NT2/D1 (cell line): ENCODE data around the gene ZNF516.

ENCODE experiments used
- DNase-seq: peaks from one replicate; pipeline ENCODE4 v3.0.0-alpha.2; 2011; ENCODE audit warnings: low read depth, low spot score
- H3K27me3 ChIP-seq: 2 replicates; pipeline ENCODE4 v1.6.0; 2011; ENCODE audit warnings: mild to moderate bottlenecking; ENCODE audit not compliant: insufficient read length, insufficient read depth
- H3K36me3 ChIP-seq: 2 replicates; pipeline ENCODE4 v1.6.1; 2011; ENCODE audit warnings: mild to moderate bottlenecking, low read length, mixed read lengths; ENCODE audit not compliant: insufficient read depth, insufficient read length
- H3K4me1 ChIP-seq: 2 replicates; pipeline ENCODE4 v1.5.1; 2011; ENCODE audit not compliant: insufficient read depth, insufficient read length
- H3K4me3 ChIP-seq: 2 replicates; pipeline ENCODE4 v1.5.1; 2011; ENCODE audit warnings: low read depth; ENCODE audit not compliant: insufficient read length
- H3K9ac ChIP-seq: 2 replicates; pipeline ENCODE4 v1.6.0; 2011; ENCODE audit warnings: low read depth; ENCODE audit not compliant: insufficient read length
- H3K9me3 ChIP-seq: 2 replicates; pipeline ENCODE4 v1.5.1; 2011; ENCODE audit warnings: mild to moderate bottlenecking, low read length; ENCODE audit not compliant: insufficient read depth
- SUZ12 ChIP-seq: IDR thresholded peaks from 2 replicates; pipeline ENCODE4 v1.6.1; 2011; ENCODE audit not compliant: insufficient read length, insufficient read depth; ENCODE audit errors: extremely low read depth
- YY1 ChIP-seq: IDR thresholded peaks from 2 replicates; pipeline ENCODE4 v1.6.1; 2011; ENCODE audit not compliant: insufficient read length, insufficient read depth
- ZNF274 ChIP-seq: IDR thresholded peaks from 2 replicates; pipeline ENCODE4 v1.6.1; 2011; ENCODE audit warnings: mild to moderate bottlenecking, low read depth, low read length

Gene ZNF516

DNA sequence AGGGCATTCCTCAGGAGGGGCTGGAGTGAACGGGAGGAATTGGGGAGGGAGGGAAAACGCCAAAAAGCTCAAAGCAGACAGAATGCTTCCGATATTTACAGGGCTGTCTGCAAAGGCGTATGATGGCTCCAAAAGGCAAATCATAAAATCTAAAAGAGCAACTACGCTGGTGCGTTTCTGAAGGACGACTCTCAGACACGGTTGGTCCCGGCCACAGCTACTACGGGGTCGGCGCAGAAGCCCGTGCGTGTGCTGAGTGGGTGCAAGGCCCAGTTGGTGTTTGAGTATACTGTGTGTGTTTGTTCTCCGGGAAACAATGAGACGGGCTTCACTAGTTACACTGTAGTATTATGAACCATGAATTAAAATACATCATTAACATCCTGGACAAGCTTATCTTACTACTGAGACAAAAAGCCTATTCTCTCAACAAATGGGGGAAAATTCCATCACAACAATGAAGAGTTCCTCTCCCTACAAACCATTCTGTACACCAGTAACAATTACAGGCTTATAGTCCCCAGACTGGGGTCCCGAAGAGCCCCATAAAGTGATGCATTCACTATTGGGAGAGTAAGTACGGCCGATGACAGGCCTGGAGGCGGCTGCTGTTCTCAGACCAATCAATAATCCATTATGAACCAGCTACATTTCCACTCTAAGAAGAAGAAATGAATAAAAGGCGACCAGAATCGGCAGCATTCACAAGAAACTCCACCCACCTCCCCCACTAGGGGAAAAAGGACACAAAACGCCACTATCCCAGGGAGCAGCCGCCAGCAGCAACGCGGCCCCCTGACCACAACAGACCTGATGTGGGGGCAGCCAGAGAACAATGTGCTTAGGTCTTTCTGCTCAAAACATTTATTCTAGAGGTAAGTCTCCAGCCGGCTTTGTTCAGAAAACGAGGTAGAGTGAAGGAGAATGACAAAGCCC lies 43.4 kb downstream of the ZNF516 start:
- H3K4me1 ChIP-seq: peaks cover 4% of the 10 kb centered on the region
- H3K4me3 ChIP-seq: peak overlapping the region; percentile 15
- TF ChIP-seq SUZ12 (no peak), ZNF274 (no peak), YY1 (no peak)
- DNase-seq: no peak
- peak overlapping the region; percentile 67 for H3K9ac ChIP-seq
- no peaks in the 10 kb centered on the region for H3K36me3 ChIP-seq
- H3K9me3 ChIP-seq: no peaks in the 10 kb centered on the region
- no peaks in the 10 kb centered on the region for H3K27me3 ChIP-seq

DNA sequence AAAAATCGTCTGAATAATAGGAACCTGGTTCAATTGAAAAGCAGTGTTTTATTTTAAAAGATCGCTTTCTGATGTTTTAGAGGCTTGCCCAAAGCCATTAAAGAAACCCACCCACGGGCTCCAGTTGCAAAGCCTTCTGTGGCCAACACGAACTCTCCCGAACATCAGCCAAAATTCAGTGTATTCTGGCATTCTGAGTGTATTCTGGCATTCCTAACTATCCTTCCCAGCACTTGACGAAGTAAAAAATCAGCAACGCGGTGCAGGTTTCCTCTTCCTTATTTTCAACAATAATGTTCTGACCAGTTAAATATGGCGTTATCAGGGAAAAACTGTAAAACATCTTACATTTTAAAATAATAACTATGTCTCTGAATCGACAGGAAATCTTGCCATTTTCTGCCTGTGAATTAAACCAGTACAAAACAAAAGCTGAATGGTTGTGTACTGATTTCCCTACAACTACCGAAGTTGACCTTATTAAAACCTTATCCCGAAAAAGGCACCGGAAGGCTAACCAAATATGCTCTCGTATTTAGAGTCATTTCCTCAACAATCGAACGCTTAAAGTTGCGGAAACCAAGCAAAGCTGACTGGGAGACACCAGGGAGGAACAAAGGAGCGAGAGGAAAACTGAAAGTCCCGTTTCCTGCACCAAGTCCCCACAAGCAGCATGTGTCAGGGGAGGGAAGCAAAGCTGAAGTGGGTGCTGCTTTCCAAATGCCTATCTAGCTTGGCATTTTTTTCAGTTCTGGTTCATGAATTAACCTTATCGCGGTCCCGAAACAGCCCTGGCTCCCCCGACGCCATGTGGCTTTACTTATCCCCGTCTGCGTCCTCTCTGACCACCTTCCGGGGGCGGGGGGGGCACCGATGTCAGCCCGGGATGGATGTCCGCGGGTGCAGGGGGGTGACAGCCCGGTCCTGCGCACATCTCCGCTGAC lies 44.3 kb downstream of the ZNF516 start:
- H3K4me3 ChIP-seq: peak overlapping the region; percentile 15
- no peaks in the 10 kb centered on the region for H3K9me3 ChIP-seq
- H3K9ac ChIP-seq: peak overlapping the region; percentile 67
- peaks cover 4% of the 10 kb centered on the region for H3K4me1 ChIP-seq
- H3K27me3 ChIP-seq: no peaks in the 10 kb centered on the region
- TF ChIP-seq YY1 (no peak), SUZ12 (no peak), ZNF274 (no peak)
- H3K36me3 ChIP-seq: no peaks in the 10 kb centered on the region
- DNase-seq: no peak

DNA sequence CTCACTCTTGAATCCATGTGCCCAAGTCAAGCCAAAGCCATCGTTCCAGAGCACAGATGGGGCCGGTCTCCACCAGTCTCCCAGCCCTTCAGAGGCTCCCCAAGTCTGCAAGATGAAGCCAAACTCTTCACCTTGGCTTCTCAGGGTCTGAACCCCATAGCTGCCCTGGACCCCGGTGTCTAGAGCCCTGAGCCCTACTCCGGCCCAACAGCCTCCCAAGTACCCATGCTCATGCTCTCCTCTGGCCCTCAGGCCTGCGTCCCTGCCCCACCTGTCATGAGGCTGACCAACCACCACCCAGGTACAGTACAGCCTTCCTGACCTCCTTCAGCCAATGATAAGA lies 46.0 kb downstream of the ZNF516 start:
- Histone ChIP-seq H3K36me3 (no peaks in the 10 kb centered on the region), H3K27me3 (no peaks in the 10 kb centered on the region), H3K4me1 (peaks cover 4% of the 10 kb centered on the region), H3K9ac (no peak overlapping the region), H3K4me3 (no peak overlapping the region), H3K9me3 (no peaks in the 10 kb centered on the region)
- TF ChIP-seq SUZ12 (no peak), YY1 (no peak), ZNF274 (no peak)
- DNase-seq: no peak

DNA sequence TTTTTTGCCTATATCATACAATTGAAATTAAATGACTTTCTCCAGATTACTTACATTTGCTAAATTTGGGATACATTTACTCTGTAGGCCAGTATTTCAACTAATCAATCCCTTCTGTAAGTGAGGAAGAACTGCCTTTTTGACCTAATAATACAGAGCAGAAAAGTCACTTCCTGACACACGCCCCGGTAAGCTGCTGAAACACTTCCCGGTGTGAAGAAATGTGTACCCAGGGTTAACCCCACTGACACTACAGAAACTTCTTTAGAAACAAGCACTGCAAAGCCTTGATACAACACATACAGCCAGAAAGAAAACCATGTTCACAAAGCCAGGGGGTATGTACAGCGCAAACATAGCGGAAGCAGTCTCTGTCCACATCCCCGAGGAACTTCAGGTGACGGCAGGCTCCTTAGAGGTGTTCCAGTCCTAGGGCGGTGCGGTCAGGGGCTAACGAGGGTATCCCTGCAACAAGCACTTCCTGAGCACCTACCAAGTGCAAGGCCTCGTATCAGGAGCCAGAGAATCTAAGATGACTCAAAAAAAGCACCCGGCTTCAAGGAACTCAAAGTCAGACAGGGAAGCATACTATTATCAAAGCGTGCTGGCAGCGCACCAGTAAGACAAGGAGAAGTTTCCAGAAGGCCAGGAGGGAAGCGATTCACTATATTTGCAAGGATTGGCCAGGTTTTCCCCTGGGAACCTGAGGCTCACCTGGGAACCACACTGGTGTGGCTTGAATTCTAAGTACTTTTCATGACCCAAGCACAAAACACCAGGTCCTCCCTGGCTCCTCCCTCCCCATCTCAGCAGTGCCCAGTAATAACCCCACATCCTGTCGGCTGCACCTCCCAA lies 46.6 kb downstream of the ZNF516 start:
- no peak overlapping the region for H3K4me3 ChIP-seq
- no peak for TF ChIP-seq SUZ12
- TF ChIP-seq ZNF274: no peak
- no peak for TF ChIP-seq YY1
- H3K27me3 ChIP-seq: no peaks in the 10 kb centered on the region
- no peak overlapping the region for H3K9ac ChIP-seq
- no peak for DNase-seq
- no peaks in the 10 kb centered on the region for H3K36me3 ChIP-seq
- no peaks in the 10 kb centered on the region for H3K9me3 ChIP-seq
- H3K4me1 ChIP-seq: peaks cover 4% of the 10 kb centered on the region

DNA sequence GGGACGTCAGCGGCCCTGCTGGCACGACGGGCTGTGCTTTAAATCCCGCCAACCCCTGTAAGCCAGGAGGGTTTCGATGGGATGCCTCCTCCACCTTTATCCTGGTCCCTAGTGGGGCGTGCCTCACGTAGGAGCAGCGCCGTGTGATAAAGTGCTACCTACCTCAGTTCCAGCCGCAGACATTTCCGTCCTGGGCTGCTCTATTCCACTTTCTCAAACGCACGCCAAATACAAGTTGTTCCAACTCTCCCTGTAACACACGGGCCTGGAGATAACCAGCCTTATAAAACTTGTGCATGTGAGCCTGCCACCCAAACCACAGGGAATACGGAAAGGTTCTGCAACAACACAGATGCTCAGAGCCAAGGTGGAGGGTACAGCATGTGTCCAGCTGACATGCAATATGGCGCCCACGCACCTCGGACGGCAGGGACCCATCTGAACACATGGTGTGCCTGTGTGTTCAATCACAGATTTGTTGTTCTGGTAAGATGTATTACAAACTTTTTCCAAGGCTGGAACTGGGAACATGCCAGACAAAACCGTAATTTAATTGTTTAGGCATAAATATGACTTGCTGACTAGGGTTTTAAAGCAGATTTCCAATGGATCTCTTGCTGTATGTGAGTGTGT lies 47.7 kb downstream of the ZNF516 start:
- TF ChIP-seq SUZ12 (no peak), YY1 (no peak), ZNF274 (no peak)
- H3K4me1 ChIP-seq: peaks cover 4% of the 10 kb centered on the region
- DNase-seq: no peak
- H3K9me3 ChIP-seq: no peaks in the 10 kb centered on the region
- no peaks in the 10 kb centered on the region for H3K27me3 ChIP-seq
- no peak overlapping the region for H3K4me3 ChIP-seq
- peaks cover 4% of the 10 kb centered on the region for H3K36me3 ChIP-seq
- no peak overlapping the region for H3K9ac ChIP-seq

DNA sequence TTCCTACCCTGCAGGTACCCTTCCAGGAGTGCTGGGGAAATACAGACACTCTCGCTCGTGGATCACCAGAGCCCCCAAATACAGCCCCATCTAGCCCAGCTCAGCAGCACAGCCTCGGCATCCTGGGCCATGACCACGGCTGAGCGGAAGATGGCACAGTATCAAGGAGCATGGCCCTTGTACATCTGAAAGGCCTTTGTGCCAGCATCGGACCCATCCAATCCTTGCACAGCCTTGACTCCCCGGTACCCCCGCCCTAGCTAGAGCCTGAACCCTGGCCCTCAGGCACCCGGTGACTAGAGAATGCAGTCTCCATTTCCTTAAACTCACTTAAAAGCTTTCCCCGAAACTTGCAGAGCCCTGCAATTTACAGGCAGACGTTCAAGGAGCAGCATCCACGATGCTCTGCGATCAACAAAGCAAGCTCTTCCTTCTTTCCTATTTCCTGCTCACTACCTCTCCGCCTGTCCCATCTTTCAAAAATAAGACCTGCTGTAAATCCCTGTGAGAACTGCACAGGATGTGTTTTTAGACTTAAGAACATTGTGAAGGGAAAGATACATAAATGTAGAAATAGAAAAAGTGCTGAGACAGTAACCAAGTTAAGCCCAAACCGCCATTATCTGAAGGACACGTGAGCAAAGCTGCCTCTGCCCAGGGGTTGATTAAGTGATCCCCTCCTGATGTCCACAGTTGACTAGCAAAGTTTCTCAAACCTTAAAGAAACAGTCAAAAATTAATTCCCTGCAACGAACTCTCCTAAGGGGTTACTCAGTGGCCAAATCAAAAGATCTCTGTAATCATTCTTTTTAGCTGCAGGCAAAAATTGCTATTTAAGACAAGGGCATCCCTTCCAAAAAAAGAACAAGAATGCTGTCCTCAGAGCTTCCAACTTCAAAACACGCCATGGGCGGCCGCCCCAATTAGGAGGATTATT lies 48.5 kb downstream of the ZNF516 start:
- no peak overlapping the region for H3K9ac ChIP-seq

More for the DNA sequence above, 48.5 kb downstream of the ZNF516 start:
- Histone ChIP-seq H3K4me3 (no peak overlapping the region), H3K4me1 (peaks cover 4% of the 10 kb centered on the region), H3K27me3 (no peaks in the 10 kb centered on the region), H3K36me3 (peaks cover 12% of the 10 kb centered on the region), H3K9me3 (no peaks in the 10 kb centered on the region)
- no peak for DNase-seq
- no peak for TF ChIP-seq ZNF274
- TF ChIP-seq SUZ12: no peak
- no peak for TF ChIP-seq YY1
